HepG2 (cell line): ENCODE results near the gene SMAD2. TPM values are rescaled to one million over a fixed set of nuclear protein-coding genes. Genes with fewer than 3 reads are reported as not detected.

ENCODE experiments used
- ATF7-NPFF ChIP-seq: sonication (generic); formaldehyde crosslinking; IDR thresholded peaks from 2 replicates; pipeline ENCODE4 v1.8.1; 2023; ENCODE audit warnings: mild to moderate bottlenecking, low read depth, missing genetic modification reagents, moderate library complexity
- GFI1 ChIP-seq: sonication (generic); formaldehyde crosslinking; IDR thresholded peaks from 2 replicates; pipeline ENCODE4 v1.5.0; 2020; ENCODE audit warnings: missing genetic modification reagents, mild to moderate bottlenecking, borderline replicate concordance
- ISL2 ChIP-seq: sonication (generic); formaldehyde crosslinking; IDR thresholded peaks from 2 replicates; pipeline ENCODE4 v1.5.0; 2020; ENCODE audit warnings: missing genetic modification reagents
- YEATS4 ChIP-seq: sonication (generic); formaldehyde crosslinking; IDR thresholded peaks from 2 replicates; pipeline ENCODE4 v1.4.0; 2020; ENCODE audit warnings: missing genetic modification reagents, borderline replicate concordance
- ZFP36 ChIP-seq: fragments of 150-350 bp; IDR thresholded peaks from 2 replicates; pipeline ENCODE4 v1.6.1; 2018; ENCODE audit warnings: borderline replicate concordance, low read length, low read depth; ENCODE audit not compliant: partially characterized antibody
- ZNF709 ChIP-seq: sonication (generic); formaldehyde crosslinking; IDR thresholded peaks from 2 replicates; pipeline ENCODE4 v1.5.0; 2020; ENCODE audit warnings: mild to moderate bottlenecking, missing genetic modification reagents
- ZNF83 ChIP-seq: sonication (generic); formaldehyde crosslinking; IDR thresholded peaks from 2 replicates; pipeline ENCODE4 v1.4.0; 2020; ENCODE audit warnings: missing genetic modification reagents, mild to moderate bottlenecking, borderline replicate concordance
- polyA plus RNA-seq, 8 experiments: library from polyadenylated mRNA; depleted of rRNA in 3 of 8; stranded (reverse) in 7 of 8; unstranded in 1 of 8; fragments of >200 nt; fragmentation: Illumina TruSeq in 4 of 8; extraction: Trizol in 4 of 8; gene quantifications; 2 replicates each; pipeline versions ENCODE4 v1.2.1 to v1.2.3, GENCODE V29; 2011 to 2016; ENCODE audit warnings: low read depth in 4 of 8, missing spikeins in 1 of 8, mixed read lengths in 1 of 8; ENCODE audit not compliant: insufficient read depth in 1 of 8
- total RNA-seq, 5 experiments: library from RNA; depleted of rRNA; stranded (reverse); fragments of >200 nt; fragmentation: Illumina TruSeq; extraction: Trizol; gene quantifications; 2 replicates each; pipeline ENCODE4 v1.2.3, GENCODE V29; 2016; ENCODE audit warnings: low read depth in 1 of 5
- TF ChIP-seq, protein P1 (sequence below): sonication (generic); formaldehyde crosslinking; IDR thresholded peaks from 2 replicates; pipeline ENCODE4 v1.4.0; 2020; ENCODE audit warnings: missing genetic modification reagents
- TF ChIP-seq, protein P2 (sequence below): sonication (generic); formaldehyde crosslinking; IDR thresholded peaks from 2 replicates; pipeline ENCODE4 v1.8.1; 2023; ENCODE audit warnings: mild to moderate bottlenecking, missing genetic modification reagents
- TF ChIP-seq, protein P3 (sequence below): sonication (generic); formaldehyde crosslinking; conservative IDR thresholded peaks from 2 replicates; pipeline ENCODE4 v1.8.0; 2022; ENCODE audit warnings: mild to moderate bottlenecking, moderate library complexity, missing genetic modification reagents
- TF ChIP-seq, protein P4 (sequence below): sonication (generic); formaldehyde crosslinking; IDR thresholded peaks from 2 replicates; pipeline ENCODE4 v1.9.0; 2021; ENCODE audit warnings: missing genetic modification reagents, borderline replicate concordance

The SMAD2 gene
- total and polyA plus RNA-seq, 2 of the 13 experiments (the other 11 are each of a cell fraction or from before 2014, with no cell fraction given), result 40.2 to 96.2 TPM

DNA sequence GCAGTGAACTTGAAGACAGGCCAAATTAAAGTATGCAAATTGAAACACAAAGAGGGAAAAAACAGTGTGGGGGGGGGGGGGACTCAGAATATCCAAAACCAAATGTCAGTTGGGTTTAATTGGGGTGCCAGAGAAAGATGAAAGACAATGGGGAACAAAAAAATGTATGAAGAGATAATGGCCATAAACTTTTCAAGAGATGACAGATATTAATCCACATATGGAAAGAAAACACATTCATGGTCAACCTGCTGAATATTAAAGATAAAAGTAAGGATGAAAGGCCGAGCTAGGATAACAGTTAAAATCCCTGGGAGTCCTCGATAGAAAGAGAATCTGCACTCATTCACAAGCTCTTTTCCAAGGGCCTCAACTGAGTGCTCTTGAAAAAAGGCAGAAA lies 26.6 kb downstream of the SMAD2 start (continued):
- TF ChIP-seq, protein P1, sequence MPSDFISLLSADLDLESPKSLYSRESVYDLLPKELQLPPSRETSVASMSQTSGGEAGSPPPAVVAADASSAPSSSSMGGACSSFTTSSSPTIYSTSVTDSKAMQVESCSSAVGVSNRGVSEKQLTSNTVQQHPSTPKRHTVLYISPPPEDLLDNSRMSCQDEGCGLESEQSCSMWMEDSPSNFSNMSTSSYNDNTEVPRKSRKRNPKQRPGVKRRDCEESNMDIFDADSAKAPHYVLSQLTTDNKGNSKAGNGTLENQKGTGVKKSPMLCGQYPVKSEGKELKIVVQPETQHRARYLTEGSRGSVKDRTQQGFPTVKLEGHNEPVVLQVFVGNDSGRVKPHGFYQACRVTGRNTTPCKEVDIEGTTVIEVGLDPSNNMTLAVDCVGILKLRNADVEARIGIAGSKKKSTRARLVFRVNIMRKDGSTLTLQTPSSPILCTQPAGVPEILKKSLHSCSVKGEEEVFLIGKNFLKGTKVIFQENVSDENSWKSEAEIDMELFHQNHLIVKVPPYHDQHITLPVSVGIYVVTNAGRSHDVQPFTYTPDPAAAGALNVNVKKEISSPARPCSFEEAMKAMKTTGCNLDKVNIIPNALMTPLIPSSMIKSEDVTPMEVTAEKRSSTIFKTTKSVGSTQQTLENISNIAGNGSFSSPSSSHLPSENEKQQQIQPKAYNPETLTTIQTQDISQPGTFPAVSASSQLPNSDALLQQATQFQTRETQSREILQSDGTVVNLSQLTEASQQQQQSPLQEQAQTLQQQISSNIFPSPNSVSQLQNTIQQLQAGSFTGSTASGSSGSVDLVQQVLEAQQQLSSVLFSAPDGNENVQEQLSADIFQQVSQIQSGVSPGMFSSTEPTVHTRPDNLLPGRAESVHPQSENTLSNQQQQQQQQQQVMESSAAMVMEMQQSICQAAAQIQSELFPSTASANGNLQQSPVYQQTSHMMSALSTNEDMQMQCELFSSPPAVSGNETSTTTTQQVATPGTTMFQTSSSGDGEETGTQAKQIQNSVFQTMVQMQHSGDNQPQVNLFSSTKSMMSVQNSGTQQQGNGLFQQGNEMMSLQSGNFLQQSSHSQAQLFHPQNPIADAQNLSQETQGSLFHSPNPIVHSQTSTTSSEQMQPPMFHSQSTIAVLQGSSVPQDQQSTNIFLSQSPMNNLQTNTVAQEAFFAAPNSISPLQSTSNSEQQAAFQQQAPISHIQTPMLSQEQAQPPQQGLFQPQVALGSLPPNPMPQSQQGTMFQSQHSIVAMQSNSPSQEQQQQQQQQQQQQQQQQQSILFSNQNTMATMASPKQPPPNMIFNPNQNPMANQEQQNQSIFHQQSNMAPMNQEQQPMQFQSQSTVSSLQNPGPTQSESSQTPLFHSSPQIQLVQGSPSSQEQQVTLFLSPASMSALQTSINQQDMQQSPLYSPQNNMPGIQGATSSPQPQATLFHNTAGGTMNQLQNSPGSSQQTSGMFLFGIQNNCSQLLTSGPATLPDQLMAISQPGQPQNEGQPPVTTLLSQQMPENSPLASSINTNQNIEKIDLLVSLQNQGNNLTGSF (CRISPR knock-in tag), result no peak
- no peak for TF ChIP-seq ISL2
- no peak for TF ChIP-seq ATF7-NPFF
- TF ChIP-seq, protein P2, sequence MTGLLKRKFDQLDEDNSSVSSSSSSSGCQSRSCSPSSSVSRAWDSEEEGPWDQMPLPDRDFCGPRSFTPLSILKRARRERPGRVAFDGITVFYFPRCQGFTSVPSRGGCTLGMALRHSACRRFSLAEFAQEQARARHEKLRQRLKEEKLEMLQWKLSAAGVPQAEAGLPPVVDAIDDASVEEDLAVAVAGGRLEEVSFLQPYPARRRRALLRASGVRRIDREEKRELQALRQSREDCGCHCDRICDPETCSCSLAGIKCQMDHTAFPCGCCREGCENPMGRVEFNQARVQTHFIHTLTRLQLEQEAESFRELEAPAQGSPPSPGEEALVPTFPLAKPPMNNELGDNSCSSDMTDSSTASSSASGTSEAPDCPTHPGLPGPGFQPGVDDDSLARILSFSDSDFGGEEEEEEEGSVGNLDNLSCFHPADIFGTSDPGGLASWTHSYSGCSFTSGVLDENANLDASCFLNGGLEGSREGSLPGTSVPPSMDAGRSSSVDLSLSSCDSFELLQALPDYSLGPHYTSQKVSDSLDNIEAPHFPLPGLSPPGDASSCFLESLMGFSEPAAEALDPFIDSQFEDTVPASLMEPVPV (CRISPR knock-in tag), result no peak
- no peak for TF ChIP-seq ZNF709 (CRISPR knock-in tag)
- TF ChIP-seq, protein P3, sequence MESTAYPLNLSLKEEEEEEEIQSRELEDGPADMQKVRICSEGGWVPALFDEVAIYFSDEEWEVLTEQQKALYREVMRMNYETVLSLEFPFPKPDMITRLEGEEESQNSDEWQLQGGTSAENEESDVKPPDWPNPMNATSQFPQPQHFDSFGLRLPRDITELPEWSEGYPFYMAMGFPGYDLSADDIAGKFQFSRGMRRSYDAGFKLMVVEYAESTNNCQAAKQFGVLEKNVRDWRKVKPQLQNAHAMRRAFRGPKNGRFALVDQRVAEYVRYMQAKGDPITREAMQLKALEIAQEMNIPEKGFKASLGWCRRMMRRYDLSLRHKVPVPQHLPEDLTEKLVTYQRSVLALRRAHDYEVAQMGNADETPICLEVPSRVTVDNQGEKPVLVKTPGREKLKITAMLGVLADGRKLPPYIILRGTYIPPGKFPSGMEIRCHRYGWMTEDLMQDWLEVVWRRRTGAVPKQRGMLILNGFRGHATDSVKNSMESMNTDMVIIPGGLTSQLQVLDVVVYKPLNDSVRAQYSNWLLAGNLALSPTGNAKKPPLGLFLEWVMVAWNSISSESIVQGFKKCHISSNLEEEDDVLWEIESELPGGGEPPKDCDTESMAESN (CRISPR knock-in tag), result no peak
- TF ChIP-seq ZFP36, result no peak
- TF ChIP-seq GFI1, result no peak
- TF ChIP-seq, protein P4, sequence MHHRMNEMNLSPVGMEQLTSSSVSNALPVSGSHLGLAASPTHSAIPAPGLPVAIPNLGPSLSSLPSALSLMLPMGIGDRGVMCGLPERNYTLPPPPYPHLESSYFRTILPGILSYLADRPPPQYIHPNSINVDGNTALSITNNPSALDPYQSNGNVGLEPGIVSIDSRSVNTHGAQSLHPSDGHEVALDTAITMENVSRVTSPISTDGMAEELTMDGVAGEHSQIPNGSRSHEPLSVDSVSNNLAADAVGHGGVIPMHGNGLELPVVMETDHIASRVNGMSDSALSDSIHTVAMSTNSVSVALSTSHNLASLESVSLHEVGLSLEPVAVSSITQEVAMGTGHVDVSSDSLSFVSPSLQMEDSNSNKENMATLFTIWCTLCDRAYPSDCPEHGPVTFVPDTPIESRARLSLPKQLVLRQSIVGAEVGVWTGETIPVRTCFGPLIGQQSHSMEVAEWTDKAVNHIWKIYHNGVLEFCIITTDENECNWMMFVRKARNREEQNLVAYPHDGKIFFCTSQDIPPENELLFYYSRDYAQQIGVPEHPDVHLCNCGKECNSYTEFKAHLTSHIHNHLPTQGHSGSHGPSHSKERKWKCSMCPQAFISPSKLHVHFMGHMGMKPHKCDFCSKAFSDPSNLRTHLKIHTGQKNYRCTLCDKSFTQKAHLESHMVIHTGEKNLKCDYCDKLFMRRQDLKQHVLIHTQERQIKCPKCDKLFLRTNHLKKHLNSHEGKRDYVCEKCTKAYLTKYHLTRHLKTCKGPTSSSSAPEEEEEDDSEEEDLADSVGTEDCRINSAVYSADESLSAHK (CRISPR knock-in tag), result no peak
- TF ChIP-seq YEATS4, result no peak
- no peak for TF ChIP-seq ZNF83 (CRISPR knock-in tag)
